ENCODE results near the gene NFAT5.
A peak's percentile ranks its signal among the peaks of the same experiment; 100 is the strongest.
"Not testable (repeated sequence)": the region's sequence is repeated elsewhere in the genome, so short reads cannot be mapped to it uniquely, and the experiment has no call there.

Gene NFAT5

GRCh38 chr16:69554495-69554894 is 11.3 kb upstream of the NFAT5 start:
- DNase-seq = no peak

DNA sequence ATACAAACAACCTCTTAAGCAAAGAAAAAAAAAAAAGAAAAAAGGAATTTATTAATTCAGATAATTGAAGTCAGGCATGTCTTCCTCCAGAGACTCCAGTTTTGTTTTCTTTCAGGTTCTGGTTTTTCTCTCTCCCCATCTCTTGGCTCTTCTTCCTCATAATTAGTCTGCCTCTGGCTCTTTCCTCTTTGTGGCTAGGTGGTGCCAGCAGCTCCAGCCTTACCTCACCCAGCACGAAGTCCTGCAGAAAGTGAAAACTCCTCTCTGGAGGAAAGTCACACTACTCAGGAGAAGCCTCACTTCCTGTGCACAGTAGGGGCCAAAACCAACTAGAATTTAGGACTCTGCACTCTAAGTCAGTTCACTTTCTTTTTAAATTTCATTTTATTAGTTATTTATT is 10.3 kb upstream of the NFAT5 start:
- no peak for DNase-seq

DNA sequence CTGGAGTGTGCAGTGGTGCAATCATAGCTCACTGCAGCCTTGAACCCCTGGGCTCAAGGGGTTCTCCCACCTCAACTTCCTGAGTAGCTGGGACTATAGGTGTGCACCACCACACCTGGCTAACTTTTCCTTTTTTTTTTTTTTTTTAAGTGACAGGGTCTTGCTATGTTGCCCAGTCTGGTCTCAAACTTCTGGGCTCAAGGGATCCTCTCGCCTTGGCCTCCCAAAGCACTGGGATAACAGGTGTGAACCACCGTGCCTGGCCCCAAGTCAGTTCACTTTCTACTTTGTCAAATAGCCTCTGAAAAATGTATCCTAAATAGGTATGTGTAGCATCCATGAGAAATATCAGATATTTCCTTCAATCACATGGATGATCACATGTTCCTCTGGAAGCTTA is 9.9 kb upstream of the NFAT5 start:
- no peak for DNase-seq

DNA sequence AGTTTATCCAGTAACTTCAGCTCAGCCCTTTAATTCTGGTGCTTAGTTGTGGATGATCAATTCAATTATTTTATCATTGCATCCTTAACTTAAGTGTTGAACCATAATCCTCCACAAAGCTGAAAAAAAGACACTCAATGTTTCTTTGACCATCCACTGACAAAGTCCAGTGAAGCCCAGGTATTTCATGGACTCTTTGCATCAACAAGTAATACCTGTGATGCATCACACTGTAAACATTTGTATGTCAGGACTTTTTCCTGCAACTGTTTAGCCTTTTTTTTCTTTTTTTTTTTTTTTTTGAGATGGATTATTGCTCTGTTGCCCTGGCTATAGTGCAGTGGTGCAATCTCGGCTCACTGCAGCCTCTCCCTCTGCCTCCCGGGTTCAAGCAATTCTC is 6.6 kb upstream of the NFAT5 start:
- DNase-seq = no peak

DNA sequence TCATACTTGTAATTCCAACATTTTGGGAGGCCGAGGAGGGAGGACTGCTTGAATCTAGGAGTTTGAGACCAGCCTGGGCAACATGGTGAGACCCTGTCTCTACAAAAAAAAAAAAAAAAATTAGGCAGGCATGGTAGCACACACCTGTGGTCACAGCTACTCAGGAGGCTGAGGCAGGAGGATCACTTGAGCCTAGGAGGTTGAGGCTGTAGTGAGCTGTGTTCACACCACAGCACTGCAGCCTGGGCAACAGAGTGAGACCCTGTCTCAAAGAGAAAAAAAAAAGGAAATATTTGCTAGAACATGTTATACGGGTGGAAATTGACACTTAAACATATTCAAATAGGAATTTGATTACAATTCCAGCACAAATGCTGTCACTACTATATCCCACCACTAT is 4.4 kb upstream of the NFAT5 start:
- DNase-seq = not testable (repeated sequence)

DNA sequence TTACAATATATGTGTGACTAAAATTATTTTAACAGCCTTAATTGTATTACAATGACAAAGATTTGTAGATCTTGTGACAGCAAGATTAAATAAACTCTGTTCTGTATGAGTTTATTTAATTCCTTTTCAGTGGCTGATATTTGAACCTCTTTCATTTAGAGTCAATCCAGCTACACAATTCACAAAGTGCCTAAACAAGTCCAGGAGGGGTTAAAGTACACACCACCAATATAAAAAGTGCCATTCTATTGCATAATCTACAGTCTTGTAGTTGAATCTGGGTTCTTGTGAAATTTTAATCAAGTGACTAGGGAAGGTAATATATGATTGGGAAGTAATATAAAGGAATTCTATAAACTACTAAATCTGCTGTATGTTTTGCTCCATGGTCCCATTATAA is 3.9 kb upstream of the NFAT5 start:
- no peak for DNase-seq

DNA sequence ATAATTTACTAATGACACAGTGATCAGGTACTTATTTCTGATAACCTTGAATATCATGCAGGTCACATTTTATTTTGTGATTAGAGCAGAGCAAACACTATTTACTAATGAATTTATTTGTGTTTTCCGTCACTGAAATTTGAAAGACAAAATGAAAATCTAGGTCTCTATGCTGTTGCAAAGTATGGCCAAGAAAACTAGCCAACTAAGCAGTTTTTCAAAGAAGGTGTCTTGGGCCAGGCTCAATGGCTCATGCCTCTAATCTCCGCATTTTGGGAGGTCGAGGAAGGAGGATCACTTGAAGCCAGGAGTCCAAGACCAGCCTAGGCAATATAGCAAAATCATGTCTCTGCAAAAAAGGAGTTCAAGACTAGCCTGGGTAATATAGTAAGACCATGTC is 3.0 kb upstream of the NFAT5 start:
- DNase-seq = no peak

DNA sequence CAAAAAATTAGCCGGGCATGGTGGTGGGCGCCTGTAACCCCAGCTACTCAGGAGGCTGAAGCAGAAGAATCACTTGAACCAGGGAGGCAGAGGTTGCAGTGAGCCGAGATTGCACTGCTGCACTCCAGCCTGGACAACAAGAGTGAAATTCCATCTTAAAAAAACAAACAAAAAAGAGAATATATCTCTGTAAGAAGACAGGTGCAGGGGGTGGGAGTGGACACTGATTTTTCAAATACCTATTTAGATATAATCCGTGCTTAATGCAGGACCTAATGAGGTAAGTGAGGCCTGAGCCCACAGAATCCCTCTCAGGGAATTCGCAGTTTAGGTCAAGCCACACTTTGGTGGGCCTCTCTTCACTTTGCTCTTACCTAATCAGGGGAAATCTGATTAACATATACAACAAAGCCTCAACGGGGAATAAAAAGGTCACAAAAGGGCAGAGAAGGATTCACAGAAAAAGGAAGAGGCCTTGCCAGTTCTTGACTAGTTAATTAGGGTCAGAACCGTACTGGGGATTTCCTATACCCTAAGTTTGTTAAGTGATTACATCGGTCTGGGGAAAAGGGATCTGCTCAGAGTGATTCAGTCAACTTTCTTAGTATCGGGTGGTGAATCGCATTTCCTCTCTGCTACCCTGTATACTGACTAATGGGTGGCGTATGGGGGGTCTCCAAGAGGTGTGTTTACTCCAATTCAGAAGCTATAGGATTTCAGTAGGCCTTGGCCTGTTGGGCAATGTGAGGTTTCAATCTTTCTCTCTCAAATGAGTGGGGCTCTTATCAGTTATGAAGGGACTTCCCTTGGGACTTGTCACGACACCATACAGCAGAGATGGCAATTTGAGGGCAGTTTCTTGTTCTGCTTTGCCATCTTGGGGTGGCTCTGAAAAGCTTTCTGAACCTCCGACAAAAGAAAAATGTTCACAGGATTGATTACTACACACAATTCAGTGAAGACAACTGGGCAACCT is 1.9 kb upstream of the NFAT5 start:
- DNase-seq = peak; percentile 76

DNA sequence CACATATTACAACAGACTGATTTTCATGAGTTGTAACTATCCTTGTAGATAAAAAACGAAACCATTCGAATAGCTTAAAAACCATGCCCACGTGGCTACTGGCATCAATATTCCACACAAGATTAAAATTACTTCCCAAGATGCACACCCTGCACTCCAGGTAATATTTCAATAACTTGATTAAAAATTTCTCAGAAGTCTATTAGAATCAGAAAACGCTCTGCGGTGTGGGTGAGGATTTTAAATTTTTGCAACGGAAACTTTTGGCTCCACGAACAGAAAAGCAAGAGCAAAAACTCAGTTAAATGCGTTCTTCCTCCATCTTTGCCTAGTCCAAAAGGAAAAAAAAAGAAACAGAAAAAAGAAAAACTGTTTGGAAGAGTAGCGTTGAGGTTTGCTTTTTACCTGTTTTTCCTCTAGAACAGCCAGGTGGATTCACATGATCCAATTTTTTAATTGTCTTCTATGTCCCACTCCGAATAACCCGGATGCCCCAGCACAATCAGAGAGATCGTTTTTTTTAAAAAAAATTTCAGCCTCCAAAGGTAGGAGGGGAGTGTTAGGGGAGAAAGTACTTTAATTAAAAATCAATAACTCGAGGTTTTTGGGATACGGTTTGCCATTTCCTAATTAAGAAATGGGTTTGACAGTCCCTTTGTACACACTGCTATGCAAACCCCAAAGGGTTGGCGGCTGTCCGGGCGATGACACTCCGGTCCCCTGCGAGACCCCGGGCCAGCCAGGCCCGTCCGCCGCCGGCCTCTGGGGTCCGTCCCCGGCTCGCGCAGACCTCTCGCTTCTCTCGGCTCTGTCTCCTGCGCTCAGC is 708 bp upstream of the NFAT5 start:
- peak; percentile 13 for DNase-seq

DNA sequence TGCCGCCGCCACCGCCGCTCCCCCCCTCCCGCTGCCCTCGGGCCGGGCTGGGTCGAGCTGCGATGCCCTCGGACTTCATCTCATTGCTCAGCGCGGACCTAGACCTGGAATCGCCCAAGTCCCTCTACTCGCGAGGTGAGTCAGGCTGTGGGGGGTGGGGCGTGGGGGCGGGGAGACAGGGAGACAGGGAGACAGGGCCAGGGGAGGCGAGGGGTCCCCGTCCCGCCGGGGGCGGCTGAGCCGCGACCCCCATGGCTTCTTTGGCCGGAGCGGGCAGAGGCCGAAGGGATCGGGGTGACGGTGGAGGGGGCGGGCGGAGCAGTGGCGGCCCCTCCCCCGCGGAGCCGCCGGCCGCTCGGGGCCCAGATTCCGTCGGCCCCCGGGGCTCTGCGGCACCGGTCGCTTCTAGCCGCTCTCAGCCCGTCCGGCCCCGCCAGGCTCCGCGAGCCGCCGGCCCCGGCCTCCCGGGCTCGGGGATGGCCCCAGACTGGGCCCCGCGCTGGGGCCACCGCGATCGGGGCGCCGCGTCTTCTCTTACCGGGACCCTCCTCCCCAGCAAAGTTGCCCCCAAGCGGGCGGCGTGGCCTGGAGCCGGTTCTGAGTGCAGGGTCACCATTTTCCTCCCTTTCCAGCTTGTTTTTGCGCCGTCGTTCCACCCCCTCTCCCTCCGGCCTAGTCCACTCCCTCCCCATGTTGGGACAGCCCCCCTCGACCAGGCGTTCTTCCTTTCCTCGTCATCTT is 644 bp downstream of the NFAT5 start:
- peak; percentile 28 for DNase-seq

DNA sequence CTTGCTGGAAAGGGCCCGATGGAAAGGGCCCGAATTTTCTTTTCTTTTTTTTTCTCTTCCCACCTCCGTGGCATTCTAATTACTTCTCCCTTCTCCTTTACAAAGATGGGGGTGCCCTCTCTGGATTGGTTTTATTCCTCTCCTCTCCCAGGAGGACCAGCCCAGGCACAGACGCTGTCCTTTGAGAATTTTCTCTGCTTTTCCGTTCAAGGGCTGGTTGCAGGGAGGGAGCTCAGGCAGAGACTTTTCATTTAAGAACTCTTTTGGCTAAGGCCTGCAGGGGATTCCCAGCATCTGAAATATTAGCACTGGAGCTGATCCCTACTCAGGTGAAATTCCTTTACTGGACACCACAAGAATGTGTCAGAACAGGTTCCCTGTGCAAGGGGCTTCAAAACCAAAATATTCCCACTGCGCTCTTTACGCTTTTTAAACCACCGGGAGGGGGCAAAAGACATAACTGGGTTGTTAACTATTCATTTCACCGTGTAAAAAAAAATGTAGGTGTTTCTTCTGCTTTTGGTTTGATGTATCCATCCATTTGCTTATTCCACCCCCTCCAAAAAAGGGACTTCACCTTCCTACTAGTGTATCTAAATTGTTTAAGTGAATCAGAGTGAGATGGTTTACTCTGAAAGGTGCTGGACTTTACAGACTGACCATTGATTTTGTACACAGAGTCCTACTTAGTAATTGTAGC is 1.4 kb downstream of the NFAT5 start:
- DNase-seq = peak; percentile 34

GRCh38 chr16:69568676-69569075 is 2.9 kb downstream of the NFAT5 start:
- no peak for DNase-seq

- not testable (repeated sequence) for DNase-seq
Observed at GRCh38 chr16:69578771-69579170, 13.0 kb downstream of the NFAT5 start.

DNA sequence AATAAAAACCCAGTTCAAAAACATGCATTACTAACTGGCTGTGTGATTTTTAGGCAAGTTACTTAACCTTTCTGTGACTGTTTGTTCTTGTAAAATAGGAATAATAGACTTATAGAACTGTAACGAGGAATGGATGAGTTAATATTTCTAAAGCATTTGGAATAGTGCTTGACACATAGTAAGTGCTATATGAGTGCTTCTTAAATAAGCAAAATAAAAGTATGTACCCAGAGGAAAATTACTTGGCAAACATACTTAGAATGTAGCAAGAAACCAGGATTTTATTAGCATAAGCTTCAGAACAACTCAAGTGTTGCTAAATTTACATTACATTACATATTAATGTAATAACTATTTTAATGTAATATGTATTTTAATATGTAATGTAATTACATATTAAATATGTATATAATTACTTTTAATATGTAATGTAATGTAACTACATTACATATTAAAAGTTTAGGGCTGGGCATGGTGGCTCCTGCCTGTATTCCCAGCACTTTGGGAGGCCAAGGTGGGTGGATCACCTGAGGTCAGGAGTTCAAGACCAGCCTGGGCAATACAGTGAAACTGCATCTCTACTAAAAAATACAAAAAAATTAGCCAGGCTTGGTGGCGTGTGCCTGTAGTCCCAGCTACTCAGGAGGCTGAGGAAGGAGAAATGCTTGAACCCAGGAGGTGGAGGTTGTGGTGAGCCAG is 14.2 kb downstream of the NFAT5 start:
- DNase-seq = no peak

DNA sequence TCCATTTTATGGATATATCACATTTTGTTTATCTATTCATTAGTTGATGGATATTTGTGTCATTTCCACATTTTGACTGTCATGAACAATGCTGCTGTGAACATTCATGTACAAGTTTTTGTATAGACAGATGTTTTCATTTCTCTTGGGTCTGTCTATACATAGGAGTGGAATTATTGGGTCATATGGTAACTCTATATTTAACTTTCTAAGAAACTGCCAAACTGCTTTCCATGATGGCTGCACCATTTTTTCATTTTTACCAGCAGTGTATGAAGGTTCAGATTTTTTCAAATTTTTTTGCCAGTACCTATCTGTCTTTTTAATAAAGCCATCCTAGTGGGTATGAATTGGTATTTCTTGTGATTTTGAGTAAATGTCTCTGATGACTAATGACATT is 15.5 kb downstream of the NFAT5 start:
- DNase-seq = no peak

DNA sequence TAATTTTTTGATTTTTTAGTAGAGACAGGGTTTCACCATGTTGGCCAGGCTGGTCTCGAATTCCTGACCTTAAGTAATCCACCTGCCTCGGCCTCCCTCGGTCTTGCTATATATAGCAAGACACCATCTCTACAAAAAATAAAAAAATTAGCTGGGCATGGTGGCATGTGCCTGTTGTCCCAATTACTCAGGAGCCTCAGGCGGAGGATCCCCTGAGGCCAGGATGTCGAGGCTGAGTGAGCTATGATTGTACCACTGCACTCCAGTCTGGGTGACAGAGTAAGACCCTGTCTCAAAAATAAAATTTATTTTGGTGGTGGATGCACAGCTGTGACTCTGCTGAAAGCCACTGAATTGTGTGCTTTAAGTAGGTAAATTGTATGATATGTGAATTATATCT is 18.7 kb downstream of the NFAT5 start:
- DNase-seq = not testable (repeated sequence)

DNA sequence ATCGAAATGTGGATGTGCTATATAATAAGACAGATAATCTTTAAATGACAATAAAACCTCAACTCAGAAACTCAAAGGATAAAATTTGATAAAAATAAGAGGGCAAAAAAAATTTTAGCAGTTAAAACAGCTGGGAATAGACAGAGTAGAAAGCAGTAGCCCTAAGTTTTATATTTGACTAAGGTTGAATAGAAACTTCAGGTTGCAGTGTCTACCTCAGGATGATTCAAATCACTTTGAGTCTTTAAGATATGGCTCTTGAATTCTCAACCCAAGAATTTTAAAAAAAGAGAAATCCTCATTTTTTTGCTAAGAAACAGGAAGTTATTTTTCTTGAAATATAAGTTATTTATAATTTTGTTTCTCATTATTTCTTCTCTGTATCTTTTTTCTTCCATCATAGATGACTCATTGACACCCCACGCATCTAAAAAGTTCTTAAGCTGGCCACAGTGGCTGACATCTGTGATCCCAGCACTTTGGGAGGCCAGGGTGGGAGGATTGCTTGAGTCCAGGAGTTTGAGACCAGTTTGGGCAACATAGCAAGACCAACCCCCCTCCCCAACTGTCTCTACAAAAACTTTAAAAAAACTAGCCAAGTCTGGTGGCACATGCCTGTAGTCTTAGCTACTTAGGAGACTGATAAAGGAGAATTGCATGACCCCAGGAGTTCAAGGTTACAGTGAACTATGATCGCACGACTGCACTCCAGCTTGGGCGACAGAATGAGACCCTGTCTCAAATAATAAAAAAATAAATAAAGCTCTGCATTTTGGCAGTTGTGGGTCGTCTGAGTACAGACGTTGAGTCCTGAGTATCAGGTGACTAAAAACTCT is 23.9 kb downstream of the NFAT5 start:
- no peak for DNase-seq

- no peak for DNase-seq
Observed at GRCh38 chr16:69590590-69590989, 24.8 kb downstream of the NFAT5 start.

GRCh38 chr16:69593751-69594255 is 28.0 kb downstream of the NFAT5 start:
- DNase-seq = no peak

DNA sequence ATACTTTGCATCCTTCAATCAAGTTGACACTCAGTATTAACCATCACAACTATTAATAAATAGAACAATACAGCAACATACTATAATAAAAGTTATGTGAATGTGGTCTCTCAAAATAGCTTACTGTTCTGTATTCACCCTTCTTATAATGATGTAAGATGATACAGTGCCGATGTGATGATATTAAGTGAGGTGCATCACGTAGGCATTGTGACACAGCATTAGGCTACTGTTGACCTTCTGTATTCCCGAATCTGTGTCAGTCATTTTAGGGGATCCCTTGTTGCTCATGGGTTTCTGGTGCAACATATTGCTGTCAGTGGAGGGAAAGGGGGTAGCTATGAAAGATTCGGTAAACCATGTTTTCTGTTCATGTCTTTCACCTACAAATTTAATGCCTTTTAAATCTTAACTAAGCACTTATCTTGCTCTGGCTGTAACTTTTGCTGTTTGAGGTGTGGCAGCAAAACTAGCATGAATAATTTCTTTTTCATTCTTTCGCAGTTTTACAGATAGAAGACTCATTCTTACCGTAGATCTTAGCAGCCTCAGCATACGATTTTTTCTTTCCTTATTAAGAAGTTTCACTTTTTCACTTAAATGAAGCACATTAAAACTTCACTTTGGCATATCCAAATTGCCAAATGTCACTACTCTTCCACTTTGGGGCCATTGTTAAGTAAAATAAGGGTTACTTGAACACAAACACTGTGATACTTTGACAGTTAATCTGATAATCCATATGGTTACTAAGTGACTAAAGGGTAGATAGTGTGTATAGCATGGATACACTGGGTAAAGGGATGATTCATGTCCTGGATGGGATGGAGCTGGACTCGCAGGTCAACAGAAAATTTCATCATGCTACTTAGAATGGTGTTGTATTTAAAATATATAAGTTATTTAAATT is 29.6 kb downstream of the NFAT5 start:
- no peak for DNase-seq
